Caco-2 (cell line): Measurements from ENCODE around the gene ABHD12B. TPM values are rescaled to one million over a fixed set of nuclear protein-coding genes. Genes with fewer than 3 reads are reported as not detected.

Experiments used
- BruUV-seq: library from RNA; stranded (reverse); fragments of 400-500 nt; replicated peaks from 2 replicates; lab custom pipeline; 2021; lab: Mats Ljungman, UMichigan
- CTCF ChIA-PET: fragments of 300-600 bp; sonication (Branson Sonifier 250); formaldehyde crosslinking; loops from one replicate; lab custom pipeline; 2022; ENCODE audit warnings: antibody characterized with exemption; lab: Charles Lee
- POLR2A ChIA-PET: fragments of 300-600 bp; sonication (Branson Sonifier 250); formaldehyde crosslinking; loops from one replicate; lab custom pipeline; 2022; ENCODE audit warnings: antibody characterized with exemption; lab: Charles Lee
- DNase-seq, 2 experiments: peaks; one replicate each; pipeline versions ENCODE4 v3.0.0 to v3.0.0-alpha.2; 2020 to 2022
- H3K27me3 ChIP-seq: replicated peaks from 2 replicates; pipeline ENCODE4 v1.6.0; 2011; ENCODE audit warnings: low read length; ENCODE audit not compliant: control insufficient read depth, insufficient read depth
- H3K36me3 ChIP-seq: 2 replicates; pipeline ENCODE4 v1.5.1; 2011; ENCODE audit warnings: low read length; ENCODE audit not compliant: control insufficient read depth, insufficient read depth
- H3K4me1 ChIP-seq: fragments of 250-450 bp; sonication (Bioruptor Pico); 2 replicates; pipeline ENCODE4 v1.5.1; 2020; ENCODE audit warnings: mild to moderate bottlenecking
- H3K4me3 ChIP-seq: 2 replicates; pipeline ENCODE4 v1.5.1; 2011; ENCODE audit warnings: low read depth, mild to moderate bottlenecking, control low read depth, low read length
- H3K9me3 ChIP-seq: fragments of 250-450 bp; sonication (Bioruptor Pico); 2 replicates; pipeline ENCODE4 v1.5.1; 2020; ENCODE audit warnings: mild to moderate bottlenecking, moderate library complexity
- H3K27ac Mint-ChIP-seq: one replicate; pipeline ENCODE4 v1.8.0; 2022; ENCODE audit warnings: mixed read lengths; ENCODE audit not compliant: unreplicated experiment
- H3K27me3 Mint-ChIP-seq: one replicate; pipeline ENCODE4 v1.8.0; 2022; ENCODE audit warnings: mixed read lengths; ENCODE audit not compliant: insufficient read depth, unreplicated experiment
- H3K36me3 Mint-ChIP-seq: one replicate; pipeline ENCODE4 v1.8.0; 2022; ENCODE audit warnings: mild to moderate bottlenecking, mixed read lengths; ENCODE audit not compliant: insufficient read depth, unreplicated experiment
- H3K4me1 Mint-ChIP-seq: one replicate; pipeline ENCODE4 v1.8.0; 2022; ENCODE audit warnings: low read depth, mixed read lengths; ENCODE audit not compliant: unreplicated experiment
- H3K4me3 Mint-ChIP-seq: one replicate; pipeline ENCODE4 v1.8.0; 2022; ENCODE audit warnings: mild to moderate bottlenecking, moderate library complexity, mixed read lengths; ENCODE audit not compliant: unreplicated experiment
- H3K9me3 Mint-ChIP-seq: one replicate; pipeline ENCODE4 v1.8.0; 2022; ENCODE audit warnings: mixed read lengths; ENCODE audit not compliant: unreplicated experiment
- intact Hi-C: fragments of 100-400 bp; cut with micrococcal nuclease; formaldehyde crosslinking; loops from one replicate; pipeline ENCODE4 v1.10.0; 2022; ENCODE audit not compliant: unreplicated experiment
- total RNA-seq: library from RNA; stranded (reverse); gene quantifications from 2 replicates; pipeline ENCODE4 v1.2.3, GENCODE V29; 2022
- TF ChIP-seq, protein P1 (sequence below), 2 experiments: fragments of 200-600 bp in 1 of 2; IDR thresholded peaks; 1 replicate in 1 of 2; 2 replicates in 1 of 2; pipeline versions ENCODE4 v1.5.1 to v1.8.0; 2011 to 2022; ENCODE audit warnings: antibody characterized with exemption in 1 of 2, control low read depth in 1 of 2, inconsistent platforms in 1 of 2, low read depth in 1 of 2, low read length in 1 of 2, mild to moderate bottlenecking in 1 of 2, moderate library complexity in 1 of 2; ENCODE audit not compliant: insufficient read depth in 1 of 2, severe bottlenecking in 1 of 2, unreplicated experiment in 1 of 2

ABHD12B gene
- total RNA-seq, 1 experiment from 2014 or later, result not detected

GRCh38 chr14:50920482-50921230, 48.8 kb downstream of the ABHD12B start:
- peaks cover 5% of the 10 kb centered on the region for H3K36me3 ChIP-seq
- peaks cover 22% of the 10 kb centered on the region for H3K4me1 ChIP-seq
- DNase-seq, result peak in 1 of 2 experiments; percentile 31
- POLR2A ChIA-PET, result interaction anchor here (1.0 kb wide), 1 partner anchor 23 kb away, joined by 3 read pairs; no protein-coding TSS in a partner anchor
- BruUV-seq, result no TSS peak
- CTCF ChIA-PET, result interaction anchor here (1.5 kb wide), 1 partner anchor 23 kb away, joined by 4 read pairs; no protein-coding TSS in a partner anchor
- Mint-ChIP-seq H3K4me3 (no peak overlapping the region), H3K27me3 (no peaks in the 10 kb centered on the region), H3K36me3 (peaks cover 27% of the 10 kb centered on the region), H3K4me1 (peaks cover 9% of the 10 kb centered on the region), H3K27ac (peak overlapping the region; percentile 79), H3K9me3 (no peaks in the 10 kb centered on the region)
- no peak overlapping the region for H3K4me3 ChIP-seq
- H3K9me3 ChIP-seq, result no peaks in the 10 kb centered on the region
- TF ChIP-seq, protein P1, sequence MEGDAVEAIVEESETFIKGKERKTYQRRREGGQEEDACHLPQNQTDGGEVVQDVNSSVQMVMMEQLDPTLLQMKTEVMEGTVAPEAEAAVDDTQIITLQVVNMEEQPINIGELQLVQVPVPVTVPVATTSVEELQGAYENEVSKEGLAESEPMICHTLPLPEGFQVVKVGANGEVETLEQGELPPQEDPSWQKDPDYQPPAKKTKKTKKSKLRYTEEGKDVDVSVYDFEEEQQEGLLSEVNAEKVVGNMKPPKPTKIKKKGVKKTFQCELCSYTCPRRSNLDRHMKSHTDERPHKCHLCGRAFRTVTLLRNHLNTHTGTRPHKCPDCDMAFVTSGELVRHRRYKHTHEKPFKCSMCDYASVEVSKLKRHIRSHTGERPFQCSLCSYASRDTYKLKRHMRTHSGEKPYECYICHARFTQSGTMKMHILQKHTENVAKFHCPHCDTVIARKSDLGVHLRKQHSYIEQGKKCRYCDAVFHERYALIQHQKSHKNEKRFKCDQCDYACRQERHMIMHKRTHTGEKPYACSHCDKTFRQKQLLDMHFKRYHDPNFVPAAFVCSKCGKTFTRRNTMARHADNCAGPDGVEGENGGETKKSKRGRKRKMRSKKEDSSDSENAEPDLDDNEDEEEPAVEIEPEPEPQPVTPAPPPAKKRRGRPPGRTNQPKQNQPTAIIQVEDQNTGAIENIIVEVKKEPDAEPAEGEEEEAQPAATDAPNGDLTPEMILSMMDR (IDR thresholded peaks at IDR 0.05; ENCODE audit: insufficient read depth in 1 of 2, low read depth in 1 of 2, low read length in 1 of 2, severe bottlenecking in 1 of 2, unreplicated experiment in 1 of 2), result no peak
- intact Hi-C loops, result no loop called here
- no peaks in the 10 kb centered on the region for H3K27me3 ChIP-seq

DNA sequence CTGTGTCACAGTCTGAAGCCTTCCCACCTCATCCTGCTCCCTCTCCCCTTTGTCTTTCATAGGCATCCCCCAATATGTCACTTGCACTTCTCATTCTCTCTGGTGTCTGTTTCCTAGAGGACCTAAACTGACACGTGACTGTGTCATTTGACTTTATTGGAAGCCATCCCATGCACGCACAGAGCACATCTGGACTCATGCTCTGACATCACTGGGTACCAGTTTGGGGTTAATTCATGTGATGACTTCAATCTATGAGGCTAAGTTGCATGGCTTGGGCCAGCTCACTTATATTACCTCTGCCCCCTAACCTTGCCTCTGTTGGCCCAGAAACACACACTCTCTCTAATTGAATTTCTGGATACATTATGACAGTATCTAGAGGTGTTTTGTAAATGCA, 51.0 kb downstream of the ABHD12B start:
- intact Hi-C loops, result no loop called here
- peaks cover 9% of the 10 kb centered on the region for H3K4me1 Mint-ChIP-seq
- TF ChIP-seq, protein P1 (IDR thresholded peaks at IDR 0.05; ENCODE audit: insufficient read depth in 1 of 2, low read depth in 1 of 2, low read length in 1 of 2, severe bottlenecking in 1 of 2, unreplicated experiment in 1 of 2), result no peak

DNA sequence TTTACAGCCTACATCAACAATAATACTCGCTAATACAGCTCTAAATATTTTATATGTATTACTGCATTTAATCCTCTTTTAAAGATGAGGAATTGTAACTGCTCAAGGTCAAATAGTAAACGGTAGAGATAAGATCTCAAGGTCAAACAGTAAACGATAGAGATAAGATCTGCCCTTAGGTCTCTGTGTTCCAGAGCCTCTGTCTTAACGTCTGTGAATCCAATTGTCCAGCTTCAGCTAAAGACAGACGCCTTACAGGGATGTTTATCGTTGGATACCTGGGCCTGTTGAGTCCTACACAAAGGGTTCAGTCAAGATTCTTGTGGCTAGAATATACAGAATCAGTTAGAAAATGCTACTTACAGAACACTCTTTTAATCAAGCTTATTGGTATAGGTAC, 52.4 kb downstream of the ABHD12B start:
- no peaks in the 10 kb centered on the region for H3K27me3 Mint-ChIP-seq
- peaks cover 26% of the 10 kb centered on the region for H3K36me3 Mint-ChIP-seq
- CTCF ChIA-PET, result no interaction called here
- no peaks in the 10 kb centered on the region for H3K27me3 ChIP-seq
- POLR2A ChIA-PET, result no interaction called here
- H3K4me3 Mint-ChIP-seq, result no peak overlapping the region
- peaks cover 22% of the 10 kb centered on the region for H3K4me1 ChIP-seq
- H3K4me3 ChIP-seq, result no peak overlapping the region
- BruUV-seq, result no TSS peak
- no peaks in the 10 kb centered on the region for H3K9me3 ChIP-seq
- TF ChIP-seq, protein P1 (IDR thresholded peaks at IDR 0.05; ENCODE audit: insufficient read depth in 1 of 2, low read depth in 1 of 2, low read length in 1 of 2, severe bottlenecking in 1 of 2, unreplicated experiment in 1 of 2), result no peak
- H3K9me3 Mint-ChIP-seq, result no peaks in the 10 kb centered on the region
- peaks cover 3% of the 10 kb centered on the region for H3K36me3 ChIP-seq
- no peak for DNase-seq
- peaks cover 9% of the 10 kb centered on the region for H3K4me1 Mint-ChIP-seq
- H3K27ac Mint-ChIP-seq, result no peak overlapping the region
- intact Hi-C loops, result no loop called here

More for the DNA sequence above, 51.0 kb downstream of the ABHD12B start:
- no TSS peak for BruUV-seq
- no peak for DNase-seq
- H3K4me3 ChIP-seq, result no peak overlapping the region
- Mint-ChIP-seq H3K27me3 (no peaks in the 10 kb centered on the region), H3K27ac (peak overlapping the region; percentile 39), H3K4me3 (no peak overlapping the region), H3K9me3 (no peaks in the 10 kb centered on the region), H3K36me3 (peaks cover 26% of the 10 kb centered on the region)
- CTCF ChIA-PET, result no interaction called here
- H3K27me3 ChIP-seq, result no peaks in the 10 kb centered on the region
- POLR2A ChIA-PET, result no interaction called here
- H3K36me3 ChIP-seq, result peaks cover 3% of the 10 kb centered on the region
- peaks cover 22% of the 10 kb centered on the region for H3K4me1 ChIP-seq
- H3K9me3 ChIP-seq, result no peaks in the 10 kb centered on the region
